GM19193 (cell line): ENCODE results near the gene DDX17.

Source experiments
- POLR2A ChIP-seq: IDR thresholded peaks from 4 replicates; pipeline ENCODE4 v1.6.1; 2011; ENCODE audit not compliant: insufficient read depth, insufficient read length; ENCODE audit errors: extremely low read depth

Gene DDX17

GRCh38 chr22:38504731-38505540 lies 1.2 kb downstream of the DDX17 start:
- TF ChIP-seq POLR2A: peak; percentile 46

GRCh38 chr22:38503021-38503420 lies 3.1 kb downstream of the DDX17 start:
- TF ChIP-seq POLR2A: no peak

- TF ChIP-seq POLR2A: peak; percentile 40
Observed at GRCh38 chr22:38501797-38502672, 4.1 kb downstream of the DDX17 start.

- no peak for TF ChIP-seq POLR2A
Observed at GRCh38 chr22:38497869-38498268, 8.2 kb downstream of the DDX17 start.

- TF ChIP-seq POLR2A: no peak
Observed at GRCh38 chr22:38494939-38495338, 11.2 kb downstream of the DDX17 start.

GRCh38 chr22:38494498-38494897 lies 11.6 kb downstream of the DDX17 start:
- TF ChIP-seq POLR2A: no peak

GRCh38 chr22:38491707-38492348 lies 14.3 kb downstream of the DDX17 start:
- TF ChIP-seq POLR2A: no peak

- TF ChIP-seq POLR2A: no peak
Observed at GRCh38 chr22:38490915-38491314, 15.2 kb downstream of the DDX17 start.

GRCh38 chr22:38490475-38490874 lies 15.6 kb downstream of the DDX17 start:
- TF ChIP-seq POLR2A: no peak

GRCh38 chr22:38489561-38490145 lies 16.5 kb downstream of the DDX17 start:
- no peak for TF ChIP-seq POLR2A

- peak; percentile 25 for TF ChIP-seq POLR2A
Observed at GRCh38 chr22:38489142-38489541, 17.0 kb downstream of the DDX17 start.

- TF ChIP-seq POLR2A: no peak
Observed at GRCh38 chr22:38487946-38488345, 18.2 kb downstream of the DDX17 start.

GRCh38 chr22:38485783-38486182 lies 20.3 kb downstream of the DDX17 start:
- no peak for TF ChIP-seq POLR2A

- TF ChIP-seq POLR2A: peak; percentile 15
Observed at GRCh38 chr22:38484244-38484643, 21.9 kb downstream of the DDX17 start.
